GM18867 (cell line): Measurements from ENCODE around the gene DNAL1.
"Not testable (repeated sequence)": the region's sequence is repeated elsewhere in the genome, so short reads cannot be mapped to it uniquely, and the experiment has no call there.

ENCODE experiments used
- ATAC-seq: cut with Tn5 transposase; IDR thresholded peaks from one replicate; pipeline ENCODE4 v1.9.1; 2021; ENCODE audit warnings: mild to moderate bottlenecking, moderate library complexity; ENCODE audit not compliant: unreplicated experiment

The DNAL1 gene

GRCh38 chr14:73696466-73697400, 51.9 kb downstream of the DNAL1 start:
- peak; percentile 76 for ATAC-seq

GRCh38 chr14:73700325-73700724, 55.5 kb downstream of the DNAL1 start:
- no peak for ATAC-seq

GRCh38 chr14:73708076-73708475, 63.3 kb downstream of the DNAL1 start:
- ATAC-seq = not testable (repeated sequence)

GRCh38 chr14:73709904-73710469, 65.2 kb downstream of the DNAL1 start:
- ATAC-seq = no peak

- no peak for ATAC-seq
Observed at GRCh38 chr14:73710737-73711136, 66.0 kb downstream of the DNAL1 start.

GRCh38 chr14:73712071-73712506, 67.3 kb downstream of the DNAL1 start:
- ATAC-seq = no peak

- ATAC-seq = no peak
Observed at GRCh38 chr14:73712540-73713180, 67.9 kb downstream of the DNAL1 start.

- no peak for ATAC-seq
Observed at GRCh38 chr14:73713206-73713802, 68.5 kb downstream of the DNAL1 start.

- ATAC-seq = peak; percentile 75
Observed at GRCh38 chr14:73713803-73714655, 69.2 kb downstream of the DNAL1 start, which contains the start of gene PNMA1. TSS of gene PNMA1 (minus strand) at chr14:73714384. CDS start at chr14:73713639, 745 bp downstream.

- ATAC-seq = peak; percentile 11
Observed at GRCh38 chr14:73714656-73715081, 69.9 kb downstream of the DNAL1 start.

- no peak for ATAC-seq
Observed at GRCh38 chr14:73715707-73716106, 70.9 kb downstream of the DNAL1 start.

GRCh38 chr14:73717266-73717665, 72.5 kb downstream of the DNAL1 start:
- no peak for ATAC-seq

- ATAC-seq = no peak
Observed at GRCh38 chr14:73717711-73718417, 73.1 kb downstream of the DNAL1 start.

GRCh38 chr14:73718418-73719251, 73.8 kb downstream of the DNAL1 start:
- no peak for ATAC-seq

GRCh38 chr14:73719361-73719760, 74.6 kb downstream of the DNAL1 start:
- no peak for ATAC-seq

GRCh38 chr14:73719791-73720190, 75.0 kb downstream of the DNAL1 start:
- ATAC-seq = no peak

GRCh38 chr14:73720636-73721035, 75.8 kb downstream of the DNAL1 start:
- ATAC-seq = no peak

- no peak for ATAC-seq
Observed at GRCh38 chr14:73721101-73721821, 76.5 kb downstream of the DNAL1 start.
